ENCODE results near the gene CHRND.

CHRND gene

GRCh38 chr2:232502911-232503808 lies 22.8 kb upstream of the CHRND start:
- peak; percentile 37 for DNase-seq (ENCODE audit: low spot score)

GRCh38 chr2:232503809-232504323 lies 22.1 kb upstream of the CHRND start:
- no peak for DNase-seq (ENCODE audit: low spot score)

- peak; percentile 36 for DNase-seq (ENCODE audit: low spot score)
These were observed 21.5 kb upstream of the CHRND start for GRCh38 chr2:232504438-232504837.

GRCh38 chr2:232505856-232506255 lies 20.1 kb upstream of the CHRND start:
- peak; percentile 49 for DNase-seq (ENCODE audit: low spot score)

- DNase-seq (ENCODE audit: low spot score): no peak
These were observed 19.3 kb upstream of the CHRND start for GRCh38 chr2:232506709-232507108.

- DNase-seq (ENCODE audit: low spot score): no peak
These were observed 17.7 kb upstream of the CHRND start for GRCh38 chr2:232508251-232508650.

- no peak for DNase-seq (ENCODE audit: low spot score)
These were observed 14.5 kb upstream of the CHRND start for GRCh38 chr2:232511336-232511890.

- DNase-seq (ENCODE audit: low spot score): no peak
These were observed 13.4 kb upstream of the CHRND start for GRCh38 chr2:232512602-232513001.

- no peak for DNase-seq (ENCODE audit: low spot score)
These were observed 12.6 kb upstream of the CHRND start for GRCh38 chr2:232513353-232513752.

GRCh38 chr2:232515639-232516038 lies 10.3 kb upstream of the CHRND start:
- DNase-seq (ENCODE audit: low spot score): no peak

- DNase-seq (ENCODE audit: low spot score): no peak
These were observed 9.4 kb upstream of the CHRND start for GRCh38 chr2:232516551-232516950.

GRCh38 chr2:232518844-232519243 lies 7.1 kb upstream of the CHRND start:
- DNase-seq (ENCODE audit: low spot score): no peak

- DNase-seq (ENCODE audit: low spot score): no peak
These were observed 6.2 kb upstream of the CHRND start, which contains the start of gene PRSS56 for GRCh38 chr2:232519581-232520438. TSS of gene PRSS56 (plus strand) at chr2:232520388. CDS start at chr2:232520599, 211 bp downstream.

- no peak for DNase-seq (ENCODE audit: low spot score)
These were observed 5.5 kb upstream of the CHRND start for GRCh38 chr2:232520489-232520888.

GRCh38 chr2:232521098-232521497 lies 4.9 kb upstream of the CHRND start:
- DNase-seq (ENCODE audit: low spot score): no peak

GRCh38 chr2:232521959-232522622 lies 3.9 kb upstream of the CHRND start:
- no peak for DNase-seq (ENCODE audit: low spot score)

- DNase-seq (ENCODE audit: low spot score): no peak
These were observed 3.1 kb upstream of the CHRND start for GRCh38 chr2:232522623-232523401.

- no peak for DNase-seq (ENCODE audit: low spot score)
These were observed 2.6 kb upstream of the CHRND start for GRCh38 chr2:232523402-232523681.

- peak; percentile 62 for DNase-seq (ENCODE audit: low spot score)
These were observed 2.0 kb upstream of the CHRND start for GRCh38 chr2:232523682-232524597.

GRCh38 chr2:232524771-232525170 lies 1.2 kb upstream of the CHRND start:
- no peak for DNase-seq (ENCODE audit: low spot score)
